KBM-7 (cell line): ENCODE results near the gene MACROD2.

ENCODE experiments used
- DNase-seq: peaks from one replicate; pipeline ENCODE4 v3.0.0-alpha.2; 2015
- in situ Hi-C: fragments of 300-500 bp; cut with MboI; formaldehyde crosslinking; loops from 2 replicates; pipeline ENCODE4 v1.14.3; 2020; ENCODE audit warnings: low sequenced_read_pairs, low pct_unique_long_range_greater_than_20kb, mixed read lengths

MACROD2 gene

GRCh38 chr20:14729390-14729789 is 734.1 kb downstream of the MACROD2 start:
- in situ Hi-C loops, result no loop called here
- no peak for DNase-seq

- in situ Hi-C loops, result no loop called here
- no peak for DNase-seq
Measured at GRCh38 chr20:14732343-14732742, 737.0 kb downstream of the MACROD2 start.

- in situ Hi-C loops, result no loop called here
- DNase-seq, result no peak
Measured at GRCh38 chr20:14732996-14733395, 737.7 kb downstream of the MACROD2 start.

GRCh38 chr20:14740380-14740779 is 745.1 kb downstream of the MACROD2 start:
- in situ Hi-C loops, result no loop called here
- DNase-seq, result no peak

- DNase-seq, result no peak
- in situ Hi-C loops, result no loop called here
Measured at GRCh38 chr20:14741616-14742015, 746.3 kb downstream of the MACROD2 start.

- DNase-seq, result no peak
- in situ Hi-C loops, result no loop called here
Measured at GRCh38 chr20:14744723-14745122, 749.4 kb downstream of the MACROD2 start.

GRCh38 chr20:14745830-14746229 is 750.5 kb downstream of the MACROD2 start:
- no peak for DNase-seq
- in situ Hi-C loops, result no loop called here

- DNase-seq, result no peak
- in situ Hi-C loops, result no loop called here
Measured at GRCh38 chr20:14751191-14751590, 755.9 kb downstream of the MACROD2 start.

- in situ Hi-C loops, result no loop called here
- no peak for DNase-seq
Measured at GRCh38 chr20:14757728-14758127, 762.4 kb downstream of the MACROD2 start.

GRCh38 chr20:14758356-14758755 is 763.0 kb downstream of the MACROD2 start:
- in situ Hi-C loops, result no loop called here

GRCh38 chr20:14759979-14760378 is 764.7 kb downstream of the MACROD2 start:
- no peak for DNase-seq
- in situ Hi-C loops, result no loop called here

More at GRCh38 chr20:14758356-14758755, 763.0 kb downstream of the MACROD2 start:
- no peak for DNase-seq

GRCh38 chr20:14761903-14762302 is 766.6 kb downstream of the MACROD2 start:
- in situ Hi-C loops, result no loop called here
- DNase-seq, result no peak

- no peak for DNase-seq
Measured at GRCh38 chr20:14764511-14765369, 769.4 kb downstream of the MACROD2 start.

GRCh38 chr20:14765370-14765701 is 770.0 kb downstream of the MACROD2 start:
- in situ Hi-C loops, result no loop called here
- DNase-seq, result no peak

More at GRCh38 chr20:14764511-14765369, 769.4 kb downstream of the MACROD2 start:
- in situ Hi-C loops, result no loop called here

- in situ Hi-C loops, result no loop called here
- DNase-seq, result no peak
Measured at GRCh38 chr20:14773486-14773885, 778.2 kb downstream of the MACROD2 start.

- in situ Hi-C loops, result no loop called here
- DNase-seq, result no peak
Measured at GRCh38 chr20:14775778-14776177, 780.5 kb downstream of the MACROD2 start.

- in situ Hi-C loops, result no loop called here
- DNase-seq, result no peak
Measured at GRCh38 chr20:14777591-14777990, 782.3 kb downstream of the MACROD2 start.

GRCh38 chr20:14778096-14778495 is 782.8 kb downstream of the MACROD2 start:
- DNase-seq, result no peak
- in situ Hi-C loops, result no loop called here

- in situ Hi-C loops, result no loop called here
Measured at GRCh38 chr20:14778875-14779274, 783.6 kb downstream of the MACROD2 start.

GRCh38 chr20:14780508-14780907 is 785.2 kb downstream of the MACROD2 start:
- DNase-seq, result no peak
- in situ Hi-C loops, result no loop called here

More at GRCh38 chr20:14778875-14779274, 783.6 kb downstream of the MACROD2 start:
- no peak for DNase-seq

- DNase-seq, result no peak
- in situ Hi-C loops, result no loop called here
Measured at GRCh38 chr20:14782731-14783130, 787.4 kb downstream of the MACROD2 start.
